ENCODE data around the gene AIG1.
"Not testable (repeated sequence)": the region's sequence is repeated elsewhere in the genome, so short reads cannot be mapped to it uniquely, and the experiment has no call there.

Gene AIG1

GRCh38 chr6:143130928-143131327 lies 70.2 kb downstream of the AIG1 start:
- DNase-seq, result no peak

DNA sequence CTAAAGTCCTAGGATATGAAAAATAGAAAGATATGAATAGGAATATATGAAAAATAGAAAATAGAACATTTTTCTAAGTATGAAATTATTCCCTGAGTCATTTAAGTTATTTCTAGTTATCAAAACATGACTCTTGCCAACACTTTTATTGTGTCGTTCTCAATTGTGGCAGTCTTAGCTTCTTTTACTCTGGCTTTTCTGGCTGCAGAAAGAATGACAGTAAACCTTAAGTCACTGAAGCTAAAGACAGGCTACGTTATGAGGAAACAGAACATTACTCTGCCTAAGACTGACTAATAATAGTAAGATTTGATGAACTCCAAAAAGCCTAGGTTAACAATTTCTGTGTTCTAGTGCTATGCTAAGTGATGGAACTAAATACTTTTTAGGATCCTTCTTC lies 74.6 kb downstream of the AIG1 start:
- DNase-seq, result no peak

- peak; percentile 4 for DNase-seq
These were observed 75.3 kb downstream of the AIG1 start for GRCh38 chr6:143135797-143136561.

DNA sequence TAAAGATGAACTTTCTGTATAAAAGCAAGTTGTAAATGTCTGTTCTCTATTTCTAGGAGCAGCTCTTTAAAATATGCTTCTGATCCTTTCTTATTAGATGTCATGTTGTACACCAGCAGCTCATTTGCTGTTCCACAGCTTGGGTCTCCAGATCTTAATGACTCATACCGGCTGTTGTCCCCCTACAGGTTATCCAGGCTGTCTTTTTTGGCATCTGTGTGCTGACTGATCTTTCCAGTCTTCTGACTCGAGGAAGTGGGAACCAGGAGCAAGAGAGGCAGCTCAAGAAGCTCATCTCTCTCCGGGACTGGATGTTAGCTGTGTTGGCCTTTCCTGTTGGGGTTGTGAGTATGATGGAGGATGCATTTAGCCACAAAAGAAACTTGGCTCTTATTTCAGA lies 76.0 kb downstream of the AIG1 start:
- no peak for DNase-seq

- no peak for DNase-seq
These were observed 78.6 kb downstream of the AIG1 start for GRCh38 chr6:143139239-143139784.

DNA sequence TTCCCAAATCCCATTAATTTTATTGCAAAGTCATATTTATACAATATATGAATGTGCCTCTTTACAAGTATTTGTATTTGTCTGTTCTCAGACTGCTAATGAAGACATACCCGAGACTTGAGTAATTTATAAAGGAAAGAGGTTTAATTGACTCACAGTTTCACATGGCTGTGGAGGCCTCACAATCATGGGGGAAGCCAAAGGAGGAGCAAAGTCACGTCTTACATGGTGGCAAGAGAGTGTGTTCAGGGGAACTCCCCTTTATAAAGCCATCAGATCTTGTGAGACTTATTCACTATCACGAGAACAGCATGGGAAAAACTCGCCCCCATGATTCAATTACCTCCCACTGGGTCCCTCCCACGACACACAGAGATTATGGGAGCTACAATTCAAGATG lies 79.2 kb downstream of the AIG1 start:
- not testable (repeated sequence) for DNase-seq

DNA sequence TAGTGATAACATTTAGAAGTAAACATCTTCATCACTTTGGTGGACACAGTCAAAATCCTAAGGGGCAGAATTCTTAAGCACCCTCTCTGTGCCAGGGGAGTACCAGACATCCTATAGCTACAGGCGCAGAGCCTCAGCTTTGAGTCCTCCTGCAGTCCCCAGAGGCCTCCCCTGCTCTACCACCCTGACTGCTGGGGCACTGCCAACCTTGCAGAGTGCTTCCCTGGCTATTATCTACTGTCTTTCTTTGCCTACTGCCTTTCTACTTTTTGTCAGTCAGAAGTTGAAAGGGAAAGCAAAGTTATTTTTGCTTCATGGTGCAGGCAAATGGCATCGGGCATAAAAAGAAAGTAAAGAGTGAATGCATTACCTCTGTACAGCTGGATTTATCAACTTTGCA lies 80.1 kb downstream of the AIG1 start:
- no peak for DNase-seq

DNA sequence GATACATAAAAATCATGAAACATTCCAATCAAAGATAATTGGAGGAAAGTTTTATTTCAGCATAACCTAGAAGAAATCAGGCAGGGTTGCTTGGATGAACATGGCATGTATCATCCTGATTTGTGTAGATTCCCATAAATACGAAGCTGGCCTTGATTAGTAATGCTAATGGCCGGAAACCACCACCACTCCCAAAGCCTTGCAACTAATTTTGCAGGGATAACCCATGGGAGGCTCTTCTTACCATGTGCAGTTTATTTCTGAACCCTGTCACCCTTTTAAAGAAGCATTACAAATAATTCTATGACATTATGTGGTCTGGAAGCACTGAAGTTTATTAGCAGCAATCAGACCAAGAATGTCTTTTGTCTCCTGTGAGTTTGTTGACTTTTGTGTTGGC lies 80.8 kb downstream of the AIG1 start:
- DNase-seq, result no peak

GRCh38 chr6:143146186-143146851 lies 85.6 kb downstream of the AIG1 start:
- DNase-seq, result no peak

DNA sequence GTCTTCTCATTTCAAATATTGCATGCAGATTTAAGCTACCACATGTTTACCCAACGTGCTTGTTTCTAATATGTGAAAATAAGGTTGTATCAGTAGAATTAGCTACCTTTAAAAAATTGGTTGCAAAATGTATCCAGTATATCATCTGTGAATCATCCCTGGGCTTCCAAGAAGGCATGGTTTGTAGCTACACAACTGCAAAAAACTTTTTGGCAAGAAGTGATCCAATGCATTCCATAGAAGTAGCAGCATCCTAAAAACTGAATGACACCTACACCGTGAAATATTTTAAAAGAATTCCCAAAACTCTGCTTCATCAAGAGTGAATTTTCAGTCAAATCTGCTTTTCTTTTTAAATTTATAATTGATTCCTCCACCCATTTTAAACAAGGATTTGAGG lies 89.1 kb downstream of the AIG1 start:
- no peak for DNase-seq

GRCh38 chr6:143150281-143150680 lies 89.6 kb downstream of the AIG1 start:
- DNase-seq, result no peak

DNA sequence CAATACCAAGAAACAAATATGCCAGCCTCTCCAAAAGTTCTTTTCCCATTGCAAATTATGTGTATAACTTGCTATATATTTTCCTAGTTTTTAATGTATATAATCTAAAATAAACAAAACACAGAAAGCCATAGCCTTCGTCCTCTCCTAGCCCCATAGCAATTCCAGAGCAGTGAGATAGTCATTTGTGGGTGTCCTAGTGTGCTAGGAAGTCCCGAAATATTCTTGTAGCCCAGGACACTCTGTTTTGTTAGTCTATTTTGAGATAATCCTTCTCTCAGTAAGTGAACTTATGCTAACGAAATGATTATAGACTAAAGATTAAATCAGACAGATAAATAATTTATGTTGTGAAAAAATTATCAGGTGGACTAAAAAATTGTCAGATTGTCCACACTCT lies 90.7 kb downstream of the AIG1 start:
- DNase-seq, result no peak

DNA sequence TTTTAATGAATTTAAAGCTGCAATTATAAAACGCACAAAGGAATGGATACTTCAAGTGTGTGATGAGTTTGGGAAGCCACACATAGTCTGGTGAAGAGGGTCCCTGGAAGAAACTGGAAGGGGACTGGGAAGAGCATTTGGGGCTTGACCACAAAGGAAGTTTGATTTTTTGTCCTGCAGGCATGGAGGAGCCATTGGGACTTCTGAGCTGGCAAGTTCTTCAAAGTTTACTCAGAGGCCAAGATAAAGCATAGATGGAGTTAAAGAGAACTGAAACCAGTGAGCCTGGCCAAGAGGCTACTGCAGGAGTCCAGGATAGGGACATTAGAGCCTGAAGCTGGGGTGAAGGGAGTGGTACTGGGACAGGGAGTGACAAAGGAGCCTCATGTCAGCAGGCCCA lies 95.0 kb downstream of the AIG1 start:
- DNase-seq, result no peak

DNA sequence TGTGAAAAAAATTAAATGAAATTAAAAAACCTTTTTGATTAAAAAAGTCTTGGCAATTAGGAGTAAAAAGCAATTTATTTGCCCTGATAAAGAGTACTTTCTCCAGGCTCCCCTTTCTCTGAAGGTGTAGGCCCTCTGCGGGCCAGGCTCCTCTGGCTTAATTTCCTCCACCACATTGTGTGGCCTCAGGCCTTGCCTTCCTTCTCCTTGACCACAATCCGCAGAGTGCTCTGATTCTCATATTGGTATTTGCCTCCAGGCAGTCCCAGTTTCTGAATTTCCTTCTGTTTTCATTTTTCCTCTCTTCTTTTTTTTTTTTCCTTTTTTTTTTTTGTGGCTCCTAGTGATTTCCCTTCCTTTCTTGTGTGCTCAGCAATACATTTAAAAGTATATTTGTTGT lies 96.4 kb downstream of the AIG1 start:
- no peak for DNase-seq

DNA sequence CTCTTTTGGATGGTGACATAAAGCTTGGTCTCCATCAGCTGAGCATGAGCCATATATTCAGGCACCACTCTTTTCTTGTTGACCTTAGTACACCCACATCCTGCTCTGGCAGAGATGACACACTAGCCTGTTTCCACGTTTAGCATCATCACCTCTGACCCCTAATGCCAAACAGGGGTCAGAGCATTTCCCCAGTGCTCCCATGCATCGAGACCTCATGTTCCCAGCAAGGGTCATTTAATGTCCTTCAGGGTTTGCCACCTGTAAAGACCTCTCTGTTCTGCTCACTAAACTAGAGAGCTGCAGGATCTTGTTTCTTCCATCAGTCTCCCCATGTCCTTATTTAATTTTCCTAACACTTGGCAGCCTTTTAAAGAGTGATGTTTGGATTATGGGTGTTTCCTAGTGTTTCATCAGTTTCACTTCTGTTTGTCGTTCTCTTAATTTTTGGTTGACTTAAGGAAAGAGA lies 97.5 kb downstream of the AIG1 start:
- DNase-seq, result no peak

GRCh38 chr6:143159001-143159400 lies 98.3 kb downstream of the AIG1 start:
- DNase-seq, result no peak

- no peak for DNase-seq
These were observed 99.3 kb downstream of the AIG1 start for GRCh38 chr6:143160015-143160414.

- DNase-seq, result no peak
These were observed 99.9 kb downstream of the AIG1 start for GRCh38 chr6:143160439-143161220.

GRCh38 chr6:143163621-143164020 lies 102.9 kb downstream of the AIG1 start:
- no peak for DNase-seq

DNA sequence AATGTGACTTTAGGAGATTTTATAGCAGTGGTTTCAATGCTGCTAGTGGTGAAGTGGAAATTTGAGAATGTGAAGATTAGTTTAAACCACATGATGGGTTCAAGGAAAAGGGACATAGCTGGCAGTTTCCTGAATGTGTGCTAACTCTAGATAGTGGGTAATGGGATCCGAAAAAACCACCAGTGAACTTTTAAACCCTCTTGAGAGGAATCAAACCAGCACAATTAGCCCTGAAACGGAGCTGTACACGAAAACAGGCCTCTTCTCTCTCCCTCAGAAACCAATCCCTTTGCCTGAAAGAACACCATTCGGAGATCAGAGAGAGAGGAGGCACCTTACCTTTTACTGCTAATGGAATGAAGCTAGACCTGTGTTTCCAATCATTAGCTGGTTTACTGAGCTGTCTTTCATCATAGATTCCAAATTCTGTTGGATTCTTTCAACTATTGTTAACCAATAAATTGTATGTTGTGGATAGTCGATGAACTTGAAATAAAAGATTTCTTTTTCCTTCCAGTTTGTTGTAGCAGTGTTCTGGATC lies 103.9 kb downstream of the AIG1 start:
- no peak for DNase-seq

DNA sequence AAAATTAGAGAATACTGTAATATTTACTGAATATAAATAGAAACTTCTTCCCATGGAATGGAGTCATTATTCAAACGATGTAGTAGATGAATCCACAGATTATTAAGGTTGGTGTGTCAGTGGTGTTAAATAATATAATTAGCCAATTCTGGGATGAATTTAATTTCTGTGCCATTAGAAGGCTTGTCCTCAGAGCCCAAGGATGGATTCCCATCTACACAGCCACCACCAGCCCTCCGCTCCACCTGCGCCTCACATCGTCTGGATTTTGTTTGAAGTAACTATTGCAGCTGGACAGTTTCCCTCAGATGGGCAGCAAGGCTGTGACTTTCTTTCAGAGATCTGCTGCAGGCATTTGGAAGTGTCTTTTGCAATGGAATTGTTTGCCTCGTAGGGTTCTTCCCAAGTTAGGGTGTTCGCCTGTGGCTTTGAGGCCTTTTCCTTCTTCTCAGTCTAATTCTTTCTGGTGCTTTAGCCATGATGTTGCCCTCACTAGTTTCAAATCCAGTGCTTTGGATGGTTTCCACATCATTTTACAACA lies 104.7 kb downstream of the AIG1 start:
- DNase-seq, result no peak

DNA sequence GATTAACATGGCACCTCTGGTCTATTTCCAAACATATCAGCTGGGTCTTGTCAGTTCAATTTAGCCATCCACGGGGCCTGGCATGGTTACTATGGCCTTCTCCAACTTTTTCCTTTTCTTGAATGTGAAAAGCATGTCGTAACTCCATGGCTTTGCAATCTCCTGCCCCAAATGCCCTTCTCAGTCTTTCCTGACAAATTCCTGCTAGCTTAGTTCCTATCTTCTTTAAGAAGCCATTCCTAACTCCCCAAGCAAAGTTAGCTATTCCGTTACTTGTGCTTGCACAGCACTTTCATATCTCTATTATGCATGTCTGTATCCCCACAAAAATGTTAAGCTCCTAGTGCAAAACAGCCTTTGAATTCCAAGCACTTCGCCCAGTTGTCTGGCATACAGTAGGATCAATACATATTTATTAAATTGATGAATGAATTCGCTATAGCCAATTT lies 105.6 kb downstream of the AIG1 start:
- DNase-seq, result no peak

DNA sequence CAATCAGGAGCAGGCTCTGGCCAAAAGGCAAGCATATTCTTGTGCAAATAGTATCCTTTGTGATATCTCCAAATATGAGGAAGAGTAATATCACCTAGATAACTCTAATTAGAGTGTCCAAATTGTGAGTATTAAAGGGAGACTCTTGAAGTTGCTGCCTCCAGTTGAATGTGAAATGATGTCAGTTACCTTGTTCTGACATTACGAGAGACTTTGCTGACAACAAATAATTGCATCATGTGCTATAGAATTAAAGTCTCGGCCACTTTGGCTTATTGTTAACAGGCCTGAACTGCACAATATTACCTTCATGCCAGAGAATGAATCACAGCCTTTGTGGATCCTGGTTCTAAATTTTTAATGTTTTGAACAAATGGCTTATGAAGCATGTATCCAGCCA lies 106.5 kb downstream of the AIG1 start:
- DNase-seq, result no peak
